NCI-H69 (cell line): ENCODE measurements around the gene GRK5.

Experiments
- DNase-seq: peaks from one replicate; lab custom pipeline; 2025; lab: John Stamatoyannopoulos, UW

GRK5 gene

GRCh38 chr10:119297207-119297968 is 90.0 kb downstream of the GRK5 start:
- DNase-seq, result no peak

DNA sequence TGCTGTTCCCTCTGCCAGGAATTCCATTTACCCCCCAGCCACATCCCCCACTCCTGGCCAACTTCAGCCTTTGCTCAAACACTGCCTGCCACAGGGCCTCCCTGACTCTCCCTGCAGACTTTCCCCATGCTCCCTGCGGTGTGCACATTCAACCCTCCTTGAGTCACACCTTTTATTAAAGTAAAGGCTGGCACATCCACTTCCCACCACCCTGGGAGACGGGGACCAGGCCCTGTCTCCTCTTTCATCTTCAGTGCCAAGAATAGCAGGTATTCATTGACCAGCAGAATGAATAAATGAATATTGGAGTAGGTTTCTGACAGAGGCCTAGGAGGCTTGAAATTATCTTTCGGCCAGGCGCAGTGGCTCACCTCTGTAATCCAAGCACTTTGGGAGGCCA is 91.4 kb downstream of the GRK5 start:
- peak; percentile 20 for DNase-seq

DNA sequence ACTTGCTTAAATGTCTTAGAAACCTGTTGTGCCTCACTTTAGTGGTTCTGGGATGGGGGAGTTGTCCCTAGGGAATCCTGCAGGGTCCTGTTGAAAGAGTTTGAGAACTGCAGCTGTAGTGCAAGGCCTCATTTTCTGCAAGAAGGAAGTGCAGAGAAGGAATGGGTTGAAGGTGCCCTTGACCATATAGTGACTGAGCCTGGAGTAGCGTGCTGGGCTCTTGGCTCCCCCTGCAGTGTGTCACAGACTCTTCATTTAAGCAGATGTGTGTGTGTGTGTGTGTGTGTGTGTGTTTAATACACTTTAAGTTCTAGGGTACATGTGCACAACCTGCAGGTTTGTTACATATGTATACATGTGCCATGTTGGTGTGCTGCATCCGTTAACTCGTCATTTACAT is 92.2 kb downstream of the GRK5 start:
- DNase-seq, result peak; percentile 32

DNA sequence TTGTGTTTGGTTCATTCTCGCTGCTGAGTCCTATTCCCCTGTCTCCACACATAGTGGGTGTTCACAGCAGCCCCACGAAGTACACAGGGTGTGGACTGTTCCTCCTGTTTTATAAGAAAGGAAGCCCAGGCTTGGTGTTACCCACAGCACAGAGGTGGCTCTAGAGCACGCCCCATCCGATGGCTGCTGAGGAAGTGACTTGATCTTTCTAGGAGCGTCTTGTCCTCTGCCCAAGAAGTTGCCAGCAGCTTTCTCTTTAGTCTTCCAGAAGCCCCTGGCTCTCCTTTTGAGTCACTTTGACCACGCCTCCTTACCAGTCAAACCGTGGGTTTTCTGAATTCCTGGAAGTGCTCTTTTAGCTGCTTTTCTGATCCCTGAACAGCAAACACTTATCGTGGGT is 94.0 kb downstream of the GRK5 start:
- DNase-seq, result no peak

DNA sequence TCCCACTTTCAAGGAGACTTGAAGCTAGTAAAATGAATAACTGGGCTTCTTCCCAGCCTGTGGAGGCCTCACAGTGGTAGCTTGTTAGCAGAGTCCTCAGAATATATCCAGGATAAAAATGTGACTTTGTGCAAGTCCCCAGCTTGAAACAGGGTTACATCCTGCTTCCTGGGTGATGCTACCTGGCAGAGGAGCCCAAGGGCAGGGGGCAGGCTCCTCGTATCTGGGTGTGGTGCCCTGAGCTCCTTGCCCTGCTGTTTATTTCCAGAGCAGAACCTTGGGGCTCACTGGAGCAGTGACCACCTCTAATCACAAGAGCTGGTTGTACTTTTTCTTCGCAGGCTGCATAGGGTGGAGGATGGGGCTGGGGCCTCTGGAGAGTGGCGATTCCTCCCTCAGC is 94.8 kb downstream of the GRK5 start:
- no peak for DNase-seq

GRCh38 chr10:119302591-119303253 is 95.4 kb downstream of the GRK5 start:
- peak; percentile 62 for DNase-seq

GRCh38 chr10:119303886-119304285 is 96.5 kb downstream of the GRK5 start:
- no peak for DNase-seq

DNA sequence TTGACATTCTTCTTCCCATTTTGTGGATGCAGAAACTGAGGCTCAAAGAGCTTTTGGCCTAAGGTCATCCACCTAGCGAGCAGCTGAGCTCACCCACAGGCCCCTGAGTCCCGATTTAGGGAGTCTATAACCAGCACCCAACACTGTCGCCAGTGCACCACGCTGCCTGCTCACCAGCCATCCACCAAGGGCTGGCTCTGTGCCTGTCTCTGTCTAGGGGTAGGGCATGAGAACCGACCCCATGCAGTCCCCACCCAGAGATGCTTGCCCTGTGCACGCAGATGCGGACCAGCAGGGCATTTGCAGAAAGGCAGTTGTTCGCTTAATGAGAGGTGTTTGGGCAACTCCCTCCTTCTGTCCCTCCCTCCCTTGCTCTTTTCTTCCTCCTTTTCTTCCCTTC is 97.2 kb downstream of the GRK5 start:
- peak; percentile 10 for DNase-seq

DNA sequence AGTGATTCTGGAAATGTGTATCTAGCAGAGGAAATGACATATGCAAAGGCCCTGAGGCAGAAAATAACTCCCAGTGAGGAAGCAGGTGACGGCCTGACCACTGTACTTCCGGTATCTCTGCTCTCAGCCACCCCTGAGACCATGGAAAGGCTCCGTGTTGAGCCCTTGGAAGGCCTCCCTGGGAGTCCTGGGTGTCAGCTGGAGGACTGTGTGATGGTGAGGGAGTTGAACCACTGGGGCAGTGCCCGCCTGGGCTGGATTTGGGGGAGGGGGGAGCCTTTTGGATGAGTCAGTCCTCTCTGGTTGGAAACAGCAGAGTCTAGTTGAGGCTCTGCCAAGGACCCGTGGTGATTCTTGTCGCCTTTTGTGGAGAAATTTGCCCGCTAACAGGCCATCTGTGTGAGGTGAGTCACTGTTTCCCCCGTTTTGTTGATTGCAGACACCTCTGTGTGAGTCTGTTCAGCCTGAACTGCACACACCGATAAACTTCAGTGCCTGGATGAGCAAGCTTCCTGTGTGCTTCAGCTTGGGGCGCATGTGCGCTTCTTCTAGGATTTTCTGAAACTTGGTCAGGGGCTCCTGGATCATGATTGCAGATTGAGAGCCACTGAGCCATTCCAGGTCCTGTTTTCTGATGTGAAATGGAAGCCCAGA is 98.6 kb downstream of the GRK5 start:
- peak; percentile 74 for DNase-seq

DNA sequence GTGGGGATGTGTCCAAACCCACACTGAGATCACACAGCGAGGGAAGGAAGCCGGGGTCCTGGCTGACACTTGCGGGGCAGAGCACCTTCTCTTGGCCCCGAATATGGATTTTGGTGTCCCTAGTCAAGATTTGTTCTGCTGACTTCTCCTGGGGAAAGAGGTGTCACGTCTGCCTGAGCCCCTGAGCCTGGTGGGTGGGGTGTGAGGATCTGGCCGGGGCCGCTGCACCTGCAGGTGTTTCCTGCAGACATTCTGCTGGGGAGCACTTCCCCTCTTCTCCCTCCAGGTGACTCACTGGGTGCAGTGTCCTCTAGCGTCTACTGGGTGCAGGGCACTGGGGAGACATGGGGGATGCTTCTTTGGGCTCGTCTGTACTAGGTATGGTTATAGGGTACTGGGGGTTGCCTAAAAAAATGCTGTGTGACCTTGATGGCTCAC is 99.2 kb downstream of the GRK5 start:
- DNase-seq, result peak; percentile 54

GRCh38 chr10:119306986-119307392 is 99.6 kb downstream of the GRK5 start:
- no peak for DNase-seq

DNA sequence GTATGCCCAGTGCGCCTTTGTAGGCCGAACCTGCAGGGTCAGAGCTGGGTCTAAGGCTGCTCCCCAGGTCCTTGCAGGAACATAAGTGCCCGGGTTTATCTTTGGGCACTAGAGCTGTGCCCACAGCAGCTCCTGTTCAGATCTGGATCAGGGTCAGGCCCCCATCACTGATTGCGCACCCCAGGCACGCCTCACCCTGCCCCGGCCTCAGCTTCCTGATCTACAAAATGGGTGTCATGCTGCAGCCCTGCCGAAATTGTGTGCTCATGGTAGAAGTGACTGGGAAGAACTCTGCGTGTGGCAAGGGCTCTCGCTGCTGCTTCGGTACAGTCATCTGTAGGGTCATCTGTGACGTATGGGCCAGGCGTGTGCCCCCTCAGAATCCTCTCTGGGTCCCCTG is 100.7 kb downstream of the GRK5 start:
- DNase-seq, result no peak

GRCh38 chr10:119308551-119309422 is 101.4 kb downstream of the GRK5 start:
- DNase-seq, result no peak

DNA sequence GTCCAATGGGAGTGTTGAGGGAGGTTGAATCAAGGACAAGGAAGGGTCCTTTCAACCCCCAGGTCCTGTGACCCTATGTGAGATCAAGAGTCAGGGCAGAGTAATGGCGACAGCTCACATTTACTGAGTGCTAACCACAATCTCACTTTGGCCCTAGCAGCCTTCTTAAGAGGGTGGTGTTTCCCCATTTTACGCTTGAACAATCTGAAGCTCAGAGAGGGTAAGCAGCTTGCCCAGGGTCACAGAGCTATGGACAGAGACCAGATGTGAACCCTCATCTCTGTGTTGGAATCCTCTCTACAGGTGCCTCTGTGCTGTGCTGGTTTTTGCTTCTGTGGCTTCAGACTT is 102.0 kb downstream of the GRK5 start:
- no peak for DNase-seq

- no peak for DNase-seq
These were observed 103.4 kb downstream of the GRK5 start for GRCh38 chr10:119310806-119311205.

DNA sequence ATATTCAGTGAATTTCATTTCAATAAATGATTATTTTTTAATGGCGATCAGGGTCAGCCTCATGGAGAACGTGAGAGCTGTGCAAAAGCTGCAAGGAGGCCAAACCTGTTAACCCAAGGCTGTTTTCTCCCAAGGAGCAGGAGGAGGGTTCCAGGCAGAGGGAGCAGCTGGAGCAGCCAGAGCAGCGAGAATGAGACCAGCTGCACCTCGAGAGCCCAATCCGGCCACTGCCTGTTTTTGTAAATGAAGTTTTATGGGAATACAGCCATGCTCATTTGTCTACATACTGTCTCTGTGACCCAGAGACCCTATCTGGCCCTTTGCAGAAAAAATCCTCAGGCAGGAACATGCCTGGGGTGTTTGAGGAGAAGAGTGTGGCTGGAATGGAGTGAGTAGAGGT is 104.9 kb downstream of the GRK5 start:
- DNase-seq, result no peak

- DNase-seq, result no peak
These were observed 105.7 kb downstream of the GRK5 start for GRCh38 chr10:119313024-119313423.

GRCh38 chr10:119313644-119314043 is 106.3 kb downstream of the GRK5 start:
- no peak for DNase-seq

DNA sequence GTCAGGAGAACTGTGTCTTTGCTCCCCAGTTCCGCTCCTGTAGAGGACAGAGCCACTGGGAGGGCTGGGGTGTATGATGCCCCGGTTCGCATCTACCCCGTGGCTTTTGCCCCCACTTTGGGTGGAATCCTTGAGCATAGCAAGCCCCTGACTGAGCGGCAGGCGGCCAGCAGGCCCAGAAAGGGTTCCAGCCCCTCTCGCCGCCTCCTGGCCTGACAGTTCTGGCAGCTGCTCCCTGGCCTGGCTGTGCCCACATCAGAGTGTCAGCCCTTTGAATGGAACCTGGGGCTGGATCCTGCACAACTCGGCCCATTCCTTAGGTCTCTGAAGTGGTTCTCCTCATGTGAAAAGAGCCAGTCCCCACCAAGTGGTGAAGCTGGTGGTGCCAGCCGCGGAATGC is 106.7 kb downstream of the GRK5 start:
- no peak for DNase-seq

- no peak for DNase-seq
These were observed 107.1 kb downstream of the GRK5 start for GRCh38 chr10:119314486-119314885.

GRCh38 chr10:119315128-119316001 is 108.0 kb downstream of the GRK5 start:
- peak; percentile 81 for DNase-seq
